Stimulated activated naive CD8-positive, alpha-beta T cell treated with anti-CD3 and anti-CD28 coated beads, Interleukin-15, Interleukin-2, amounts not matched to agents 100 ng/mL and 50 ng/mL, for 24 hours (primary cell): ENCODE results near the gene SH2D7.

Experiments used
- H3K27ac Mint-ChIP-seq: one replicate; pipeline ENCODE4 v1.8.0; 2021; ENCODE audit warnings: mild to moderate bottlenecking, mixed read lengths
- H3K27me3 Mint-ChIP-seq: one replicate; pipeline ENCODE4 v1.8.0; 2021; ENCODE audit warnings: mixed read lengths
- H3K36me3 Mint-ChIP-seq: one replicate; pipeline ENCODE4 v1.8.0; 2021; ENCODE audit warnings: low read depth, mixed read lengths
- H3K4me1 Mint-ChIP-seq: one replicate; pipeline ENCODE4 v1.8.0; 2021; ENCODE audit warnings: low read depth, mixed read lengths
- H3K4me3 Mint-ChIP-seq: one replicate; pipeline ENCODE4 v1.8.0; 2021; ENCODE audit warnings: mild to moderate bottlenecking, mixed read lengths
- H3K9me3 Mint-ChIP-seq: one replicate; pipeline ENCODE4 v1.8.0; 2021; ENCODE audit warnings: mixed read lengths

The SH2D7 gene

DNA sequence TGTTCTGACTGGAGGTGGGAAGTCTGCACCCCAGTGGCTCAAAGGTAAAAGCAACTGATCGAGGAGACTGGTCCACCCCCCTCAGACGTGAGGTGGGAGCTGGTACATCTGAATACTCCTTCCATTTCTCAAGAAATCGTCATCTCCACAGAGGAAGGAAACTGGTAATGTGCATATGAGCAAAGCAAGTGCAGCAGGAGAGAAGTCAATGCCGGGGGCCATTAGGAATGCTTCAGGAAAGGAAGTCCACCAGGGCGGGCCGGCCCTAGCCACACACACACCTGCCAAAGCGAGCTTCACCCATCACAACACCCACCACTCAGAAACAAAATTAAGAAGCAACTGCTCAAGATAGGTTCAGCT is 23.3 kb upstream of the SH2D7 start:
- Mint-ChIP-seq H3K4me1 (peaks cover 27% of the 10 kb centered on the region), H3K36me3 (peaks cover 8% of the 10 kb centered on the region), H3K4me3 (peak overlapping the region; percentile 77), H3K27me3 (no peaks in the 10 kb centered on the region), H3K27ac (no peak overlapping the region), H3K9me3 (no peaks in the 10 kb centered on the region)

DNA sequence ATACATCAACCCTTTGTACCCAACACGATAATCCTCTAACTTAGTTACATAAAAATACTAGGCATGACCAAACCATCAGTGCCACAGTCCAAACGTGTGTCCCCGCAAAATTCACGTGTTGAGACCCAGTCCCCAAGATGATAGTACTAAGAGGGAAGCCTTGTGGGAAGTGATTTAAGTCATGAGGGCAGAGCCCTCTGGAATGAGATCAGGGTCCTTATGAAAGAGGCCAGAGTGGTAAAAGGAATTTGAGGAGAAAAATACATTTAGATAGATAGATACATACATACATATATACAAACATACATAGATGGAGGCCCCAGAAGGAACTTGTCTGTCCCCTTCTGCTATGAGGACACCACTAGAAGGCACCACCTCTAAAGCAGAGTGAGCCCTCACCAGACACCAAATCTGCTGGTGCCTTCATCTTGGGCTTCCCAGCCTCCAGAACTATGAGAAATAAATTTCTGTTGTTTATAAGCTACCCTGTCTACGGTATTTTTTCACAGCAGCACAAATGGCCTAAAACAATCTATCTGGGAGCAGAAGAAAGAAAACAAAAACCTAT is 22.8 kb upstream of the SH2D7 start:
- Mint-ChIP-seq H3K9me3 (no peaks in the 10 kb centered on the region), H3K4me3 (peak overlapping the region; percentile 77), H3K36me3 (peaks cover 8% of the 10 kb centered on the region), H3K27me3 (no peaks in the 10 kb centered on the region), H3K4me1 (peaks cover 32% of the 10 kb centered on the region), H3K27ac (no peak overlapping the region)

DNA sequence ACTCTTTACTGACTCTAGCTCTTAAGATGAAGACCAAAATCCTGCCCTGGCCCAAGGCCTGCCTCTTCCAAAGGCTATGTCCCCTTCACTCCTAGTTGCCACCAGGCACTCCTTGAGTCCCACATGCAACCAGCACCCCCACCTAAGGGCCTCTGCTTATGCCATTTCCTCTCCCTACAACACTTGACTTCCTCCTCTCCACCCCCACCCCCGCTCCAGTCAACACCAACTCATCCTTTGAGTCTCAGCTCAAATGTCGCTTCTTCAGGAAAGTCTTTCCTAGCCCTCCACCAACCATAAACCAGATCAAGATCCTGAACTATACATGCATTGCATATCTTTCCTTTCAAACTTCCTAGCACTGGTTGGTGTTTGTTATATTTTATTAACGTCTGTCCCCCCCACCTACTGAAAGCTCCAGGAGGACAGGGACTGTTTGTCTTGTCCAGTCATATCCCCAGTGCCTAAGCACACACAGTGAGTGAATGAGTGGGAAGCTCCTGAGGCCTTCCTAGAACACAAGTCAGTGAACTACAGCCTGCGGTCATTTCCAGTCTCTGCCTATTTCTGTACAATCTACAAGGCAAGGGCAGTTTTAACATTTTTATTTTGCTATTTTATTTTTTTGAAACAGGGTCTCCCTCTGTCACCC is 22.2 kb upstream of the SH2D7 start:
- Mint-ChIP-seq H3K27ac (no peak overlapping the region), H3K27me3 (no peaks in the 10 kb centered on the region), H3K9me3 (no peaks in the 10 kb centered on the region), H3K4me1 (peaks cover 36% of the 10 kb centered on the region), H3K4me3 (peak overlapping the region; percentile 77), H3K36me3 (peaks cover 8% of the 10 kb centered on the region)

DNA sequence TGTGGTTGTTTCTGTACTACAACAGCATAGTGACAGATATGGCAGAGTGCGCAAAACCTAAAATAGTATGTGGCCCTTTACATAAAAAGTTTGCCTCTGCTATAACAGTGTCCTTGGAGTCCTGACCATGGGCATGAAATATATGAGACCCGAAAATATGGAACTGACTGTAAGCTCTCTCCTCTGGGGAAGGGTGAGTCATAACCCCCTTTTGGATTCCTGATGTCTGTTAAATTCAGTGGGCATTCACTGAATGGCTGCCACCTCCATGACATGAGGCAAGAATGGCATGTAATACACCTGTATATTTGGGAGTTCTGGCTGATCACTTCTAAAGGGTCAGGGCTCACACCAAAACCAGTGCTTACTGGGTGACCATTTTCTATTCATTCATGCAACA is 21.0 kb upstream of the SH2D7 start:
- H3K27me3 Mint-ChIP-seq: no peaks in the 10 kb centered on the region
- no peaks in the 10 kb centered on the region for H3K9me3 Mint-ChIP-seq
- peaks cover 46% of the 10 kb centered on the region for H3K4me1 Mint-ChIP-seq
- H3K27ac Mint-ChIP-seq: no peak overlapping the region
- peaks cover 4% of the 10 kb centered on the region for H3K36me3 Mint-ChIP-seq
- H3K4me3 Mint-ChIP-seq: no peak overlapping the region

DNA sequence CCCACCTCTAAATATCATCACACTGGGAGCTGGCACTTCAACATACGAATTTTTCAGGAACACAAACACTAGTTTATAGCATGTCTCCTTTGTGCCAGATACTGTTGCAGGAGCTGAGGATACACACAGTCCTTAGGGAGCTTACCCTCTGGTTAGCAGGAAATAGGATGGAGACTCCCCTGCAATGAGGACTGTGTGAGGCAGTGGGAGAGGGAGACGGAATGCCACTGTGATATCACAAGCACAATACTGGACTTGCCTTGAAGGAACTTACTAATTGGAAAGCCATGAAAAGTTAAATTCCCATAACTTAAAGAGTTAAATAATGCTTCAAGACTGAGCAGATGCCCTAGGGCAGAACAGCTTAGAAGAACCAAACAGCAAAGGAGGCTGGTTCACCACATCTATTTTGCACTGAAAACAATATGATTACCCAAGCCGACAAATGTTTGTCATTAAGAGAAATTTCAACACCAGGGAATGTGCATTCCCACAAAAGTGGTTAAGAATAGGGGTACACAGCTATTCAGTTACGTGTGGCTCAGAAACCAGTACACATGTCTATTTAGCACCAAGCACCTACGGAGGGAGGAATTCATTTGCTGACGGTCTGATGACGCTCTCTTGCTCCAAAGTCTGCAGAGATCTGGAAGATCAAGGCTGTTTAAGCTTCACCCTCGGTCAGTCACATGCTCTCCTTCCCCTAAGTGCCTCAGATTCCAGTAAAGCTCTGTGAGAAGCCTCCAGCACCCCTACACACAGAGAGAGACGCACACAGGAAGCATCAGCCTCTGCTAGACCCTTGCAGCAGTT is 20.1 kb upstream of the SH2D7 start:
- Mint-ChIP-seq H3K27me3 (no peaks in the 10 kb centered on the region), H3K36me3 (peaks cover 4% of the 10 kb centered on the region), H3K27ac (peak overlapping the region; percentile 58), H3K9me3 (no peaks in the 10 kb centered on the region), H3K4me1 (peaks cover 46% of the 10 kb centered on the region), H3K4me3 (peak overlapping the region; percentile 6)

DNA sequence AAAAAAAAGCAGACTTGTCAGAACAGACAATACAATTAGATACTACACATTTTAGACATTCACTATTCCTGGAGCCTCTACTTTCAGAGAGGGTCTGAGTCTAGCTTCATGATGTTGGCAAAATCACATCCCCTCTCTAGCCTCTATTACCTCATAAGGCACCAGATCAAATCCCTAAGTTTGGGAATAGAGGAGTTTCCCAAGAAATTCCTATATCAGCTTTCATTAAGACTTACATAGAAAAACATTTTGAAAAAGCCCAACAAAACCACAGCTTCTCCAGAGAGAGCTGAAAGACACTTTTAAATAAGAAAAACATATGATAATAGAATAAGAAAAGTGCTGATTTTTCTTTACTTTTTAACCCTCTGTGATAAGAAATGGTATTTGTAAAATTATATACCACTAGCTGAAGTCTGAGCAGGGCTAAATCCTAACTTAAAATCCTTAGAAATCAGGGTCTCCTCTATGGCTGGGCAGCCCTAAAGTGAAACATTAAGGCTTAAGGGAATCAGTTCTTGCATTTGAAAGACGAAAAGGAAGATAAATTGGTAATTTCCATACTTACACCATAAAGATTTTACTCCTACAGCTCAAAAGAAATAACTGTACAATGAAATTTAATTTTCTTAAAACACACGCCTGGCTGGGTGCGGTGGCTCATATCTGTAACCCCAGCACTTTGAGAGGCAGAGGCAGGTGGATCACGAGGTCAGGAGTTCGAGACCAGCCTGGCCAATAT is 19.1 kb upstream of the SH2D7 start:
- H3K27ac Mint-ChIP-seq: peak overlapping the region; percentile 58
- no peaks in the 10 kb centered on the region for H3K27me3 Mint-ChIP-seq
- H3K4me1 Mint-ChIP-seq: peaks cover 50% of the 10 kb centered on the region
- no peaks in the 10 kb centered on the region for H3K9me3 Mint-ChIP-seq
- H3K36me3 Mint-ChIP-seq: peaks cover 4% of the 10 kb centered on the region
- H3K4me3 Mint-ChIP-seq: peak overlapping the region; percentile 6

DNA sequence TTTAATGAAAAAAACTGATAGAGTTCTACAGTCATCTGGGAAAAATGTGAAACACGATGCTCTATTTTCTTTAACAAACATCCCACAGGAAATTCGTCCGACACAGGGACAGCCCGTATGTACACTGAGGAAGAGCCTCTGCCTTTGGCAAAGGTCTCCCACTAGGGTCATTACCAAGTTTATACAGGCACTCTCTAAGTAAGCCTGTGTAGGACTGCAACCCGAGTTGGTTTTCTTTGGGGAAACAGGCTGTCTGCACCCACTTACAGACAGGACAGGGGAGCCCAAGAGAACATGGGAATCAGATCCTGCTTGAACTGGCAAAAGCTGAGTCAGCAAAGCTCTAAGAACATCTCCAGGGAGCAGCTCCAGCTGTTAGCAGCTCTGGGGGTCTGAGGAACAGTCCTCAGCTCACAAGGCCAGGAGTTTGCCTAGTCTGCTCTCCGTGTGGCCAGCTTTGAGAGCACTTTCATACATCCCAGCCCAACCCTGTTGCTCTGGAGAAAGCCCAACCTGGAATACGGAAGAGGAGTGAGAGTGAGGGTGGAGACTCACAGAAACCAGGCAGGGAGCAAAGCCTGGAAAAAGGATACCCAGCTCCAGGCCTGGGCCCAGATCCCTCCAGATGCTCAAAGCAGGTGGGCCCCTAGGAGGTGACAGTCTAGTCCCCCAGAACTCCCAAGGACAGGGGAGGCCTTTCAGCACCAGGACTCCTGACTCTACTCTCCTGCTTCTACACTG is 16.7 kb upstream of the SH2D7 start:
- Mint-ChIP-seq H3K27me3 (no peaks in the 10 kb centered on the region), H3K4me1 (peaks cover 50% of the 10 kb centered on the region), H3K9me3 (no peaks in the 10 kb centered on the region), H3K4me3 (peak overlapping the region; percentile 99), H3K27ac (peak overlapping the region; percentile 56), H3K36me3 (peaks cover 4% of the 10 kb centered on the region)

DNA sequence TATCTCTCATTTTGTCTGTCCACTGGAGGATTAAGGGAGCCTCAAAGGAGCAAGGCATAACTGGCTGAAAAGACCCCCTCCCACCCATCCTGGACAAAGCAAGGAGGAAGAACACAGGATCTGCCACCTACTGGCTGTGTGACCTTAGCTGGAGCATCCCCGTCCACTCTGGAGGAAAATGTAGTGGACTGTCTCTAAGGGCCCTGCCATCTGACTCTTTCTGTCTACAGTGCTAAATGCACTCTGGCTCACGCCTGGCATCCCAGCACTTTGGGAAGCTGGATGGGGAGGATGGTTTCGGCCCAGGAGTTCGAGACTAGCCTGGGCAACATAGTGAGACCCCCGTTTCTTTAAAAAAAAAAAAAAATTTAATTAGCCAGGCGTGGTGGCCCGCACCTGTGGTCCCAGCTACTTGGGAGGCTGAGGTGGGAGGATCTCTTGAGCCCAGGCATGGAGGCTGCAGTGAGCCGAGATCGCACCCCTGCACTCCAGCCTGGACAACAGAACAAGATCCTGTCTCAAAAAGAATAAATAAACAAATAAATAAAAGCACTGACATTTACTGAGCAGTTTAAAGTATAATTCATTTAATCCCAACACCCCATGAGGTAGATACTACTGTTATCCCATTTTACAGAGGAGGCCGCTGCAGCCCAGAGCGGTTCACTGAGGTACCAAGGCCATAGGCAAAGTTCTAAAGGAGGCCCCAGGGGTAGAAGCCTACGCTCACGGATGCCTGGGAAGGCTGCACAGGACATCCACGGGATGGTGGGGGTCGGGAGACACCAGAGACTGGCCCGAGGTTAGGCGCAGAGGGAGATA is 15.9 kb upstream of the SH2D7 start:
- Mint-ChIP-seq H3K9me3 (no peaks in the 10 kb centered on the region), H3K27me3 (no peaks in the 10 kb centered on the region), H3K27ac (peak overlapping the region; percentile 97), H3K36me3 (peaks cover 2% of the 10 kb centered on the region), H3K4me1 (peaks cover 46% of the 10 kb centered on the region), H3K4me3 (peak overlapping the region; percentile 99)

DNA sequence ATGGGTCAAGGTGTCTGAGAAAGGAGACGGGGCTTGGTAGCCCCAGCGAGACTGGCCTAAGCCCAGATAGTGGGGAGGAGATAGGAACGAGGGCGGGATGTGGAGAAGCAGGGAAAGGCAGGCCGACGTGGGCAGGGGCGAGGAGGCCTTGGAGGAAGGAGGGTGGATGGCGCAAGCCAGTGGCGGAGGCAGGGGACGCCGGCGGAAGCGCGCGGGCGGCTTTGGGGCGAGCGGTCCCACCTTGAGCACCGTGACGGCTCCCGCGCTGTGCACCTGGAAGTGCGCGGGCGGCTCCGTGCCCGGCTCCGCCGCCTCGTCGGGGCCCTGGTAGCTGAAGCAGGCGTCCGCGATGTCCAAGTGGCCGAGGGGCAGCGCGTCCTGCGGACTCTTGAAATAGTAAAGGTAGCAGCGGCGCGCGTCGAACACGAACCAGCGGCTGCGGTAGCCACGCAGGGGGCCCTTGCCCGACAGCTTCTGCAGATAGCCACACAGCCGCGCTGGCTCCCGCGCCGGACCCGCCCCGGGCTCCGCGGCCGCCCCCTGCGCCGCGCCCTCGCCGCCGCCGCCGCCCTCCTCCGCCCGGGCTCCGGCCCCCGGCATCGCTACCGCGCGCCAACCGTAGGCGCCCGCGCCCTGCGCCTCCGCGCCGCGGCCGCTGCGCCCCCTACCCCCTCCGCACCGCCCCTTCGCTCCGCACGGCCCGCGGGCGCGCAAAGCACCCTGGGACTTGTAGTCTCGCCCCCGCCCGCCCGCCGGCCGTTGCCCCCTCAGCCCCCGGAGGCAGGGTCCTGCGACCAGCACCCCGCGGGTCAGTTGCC is 15.1 kb upstream of the SH2D7 start, which contains the start of gene TBC1D2B:
TBC1D2B (minus strand) TSS at position 659 of the 818 bp plus-strand sequence; CDS start at position 600, 59 bp downstream.
- Mint-ChIP-seq H3K9me3 (no peaks in the 10 kb centered on the region), H3K4me1 (peaks cover 39% of the 10 kb centered on the region), H3K27ac (peak within 1 kb of the TSS; percentile 97), H3K27me3 (no peaks in the 10 kb centered on the region), H3K36me3 (no peaks in the 10 kb centered on the region), H3K4me3 (peak within 1 kb of the TSS; percentile 99)

DNA sequence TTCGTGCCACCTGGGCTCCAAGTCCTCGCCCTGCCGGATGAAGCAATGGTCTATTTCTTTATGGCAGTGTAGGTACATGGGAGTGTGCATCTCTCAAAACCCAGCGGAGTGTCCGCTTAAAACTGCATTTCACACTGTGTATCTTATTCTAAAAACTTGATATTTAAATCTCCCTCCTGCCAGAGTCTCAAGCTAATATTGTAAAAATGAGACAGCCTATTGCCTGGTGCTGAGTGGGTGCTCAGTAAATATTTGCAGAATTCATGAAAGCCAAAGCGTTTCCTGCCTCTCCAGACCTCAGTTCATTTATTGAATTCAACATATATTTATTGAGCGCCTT is 14.5 kb upstream of the SH2D7 start:
- H3K9me3 Mint-ChIP-seq: no peaks in the 10 kb centered on the region
- H3K4me3 Mint-ChIP-seq: peak overlapping the region; percentile 83
- no peaks in the 10 kb centered on the region for H3K36me3 Mint-ChIP-seq
- H3K27ac Mint-ChIP-seq: peak overlapping the region; percentile 57
- H3K27me3 Mint-ChIP-seq: no peaks in the 10 kb centered on the region
- peaks cover 39% of the 10 kb centered on the region for H3K4me1 Mint-ChIP-seq

DNA sequence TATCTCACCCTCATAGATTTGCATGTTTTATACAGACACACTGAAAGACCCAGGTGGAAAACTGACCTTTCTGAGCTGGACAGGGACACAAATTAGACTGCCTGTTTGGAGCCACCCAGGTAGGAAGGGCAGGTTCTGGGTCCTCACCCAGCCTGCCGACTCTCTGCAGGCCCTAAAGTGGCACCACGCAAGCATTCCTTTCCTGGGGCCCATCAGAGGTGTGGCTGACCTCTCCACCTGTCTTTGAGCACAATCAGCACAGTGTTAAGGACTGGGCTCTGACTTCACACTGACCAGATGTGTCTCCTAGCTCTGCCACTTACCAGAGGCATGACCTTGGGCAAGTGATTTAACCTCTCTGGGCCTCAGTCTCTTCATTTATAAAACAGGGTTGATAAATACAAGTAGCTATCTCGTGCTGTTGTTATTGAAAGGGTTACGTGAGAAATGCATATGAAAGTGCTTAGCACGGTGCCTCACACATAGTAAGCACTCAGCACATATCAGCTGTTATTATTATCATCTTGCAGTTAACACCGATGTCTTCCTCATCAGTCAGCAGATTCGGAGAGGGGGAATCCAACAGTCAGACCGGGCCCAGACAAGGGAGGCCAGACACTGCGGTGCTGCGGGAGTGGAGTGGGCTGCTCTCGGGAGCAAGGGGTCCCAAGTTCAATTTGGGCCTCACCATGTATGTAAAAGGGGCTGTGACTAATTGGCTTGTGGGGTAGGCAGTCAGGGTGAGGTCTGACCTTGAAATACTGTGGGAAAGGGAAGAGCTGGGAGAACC is 12.9 kb upstream of the SH2D7 start:
- no peaks in the 10 kb centered on the region for H3K36me3 Mint-ChIP-seq
- no peaks in the 10 kb centered on the region for H3K9me3 Mint-ChIP-seq
- H3K4me1 Mint-ChIP-seq: peaks cover 28% of the 10 kb centered on the region
- no peaks in the 10 kb centered on the region for H3K27me3 Mint-ChIP-seq
- H3K27ac Mint-ChIP-seq: no peak overlapping the region
- no peak overlapping the region for H3K4me3 Mint-ChIP-seq

DNA sequence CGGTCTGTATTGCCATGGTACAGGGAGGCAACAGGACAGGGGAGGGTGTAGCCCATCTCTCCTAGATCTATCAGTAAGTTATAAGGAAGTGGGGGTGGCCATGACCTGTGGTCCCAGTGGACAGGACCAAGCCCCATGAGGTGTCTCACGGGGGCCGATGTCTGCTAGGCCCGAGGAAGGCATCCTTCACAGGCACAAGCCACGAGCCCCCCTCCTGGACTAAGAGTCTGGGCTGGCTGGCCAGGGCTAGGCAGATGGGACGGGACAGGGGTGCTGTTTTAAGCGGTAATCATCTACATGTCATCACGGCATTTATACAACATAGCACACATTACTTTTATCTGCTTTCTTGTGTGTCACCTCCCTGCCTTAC is 12.3 kb upstream of the SH2D7 start:
- Mint-ChIP-seq H3K9me3 (no peaks in the 10 kb centered on the region), H3K27ac (no peak overlapping the region), H3K27me3 (no peaks in the 10 kb centered on the region), H3K4me3 (no peak overlapping the region), H3K4me1 (peaks cover 24% of the 10 kb centered on the region), H3K36me3 (no peaks in the 10 kb centered on the region)
